ENCODE results near the gene IFI27.

IFI27 gene

GRCh38 chr14:94103554-94104150 lies 6.9 kb upstream of the IFI27 start:
- DNase-seq: no peak

DNA sequence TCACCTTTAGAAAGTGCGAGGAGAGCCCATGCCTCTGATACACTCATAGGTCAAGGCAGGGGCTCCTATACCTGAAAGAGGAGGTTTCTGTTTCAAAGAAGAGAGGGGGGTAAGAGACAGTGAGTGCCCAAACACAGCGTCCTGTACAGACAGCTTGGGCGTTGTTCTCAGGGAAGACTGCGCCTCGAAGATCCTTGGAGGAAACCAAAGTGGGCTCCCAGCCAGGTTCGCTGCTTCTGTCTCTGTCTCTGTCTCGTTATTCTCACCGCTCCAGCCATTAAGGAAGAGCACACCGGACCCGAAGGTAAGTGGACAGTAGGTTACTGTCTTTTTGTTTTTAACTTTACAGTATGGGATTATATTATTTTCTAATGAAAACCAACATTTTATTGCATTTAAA lies 5.8 kb upstream of the IFI27 start:
- no peak for DNase-seq

DNA sequence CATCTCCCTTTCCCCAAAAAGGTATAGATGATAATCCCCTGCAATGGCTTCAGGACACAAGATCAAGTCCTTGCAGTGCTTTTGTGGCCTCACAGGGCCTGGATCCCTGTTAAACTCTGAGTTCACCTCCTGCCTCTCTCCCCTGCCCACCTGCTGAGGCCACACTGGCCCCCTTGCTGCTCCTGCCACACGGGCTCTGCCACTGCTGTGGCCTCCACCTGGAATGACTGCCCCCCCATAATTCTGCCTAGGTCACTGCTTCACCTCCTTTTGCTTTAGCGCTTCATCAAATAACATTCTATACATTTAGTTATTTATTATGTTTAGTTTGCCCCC lies 653 bp upstream of the IFI27 start:
- DNase-seq: no peak

GRCh38 chr14:94111276-94112095 lies 950 bp downstream of the IFI27 start:
- DNase-seq: no peak

DNA sequence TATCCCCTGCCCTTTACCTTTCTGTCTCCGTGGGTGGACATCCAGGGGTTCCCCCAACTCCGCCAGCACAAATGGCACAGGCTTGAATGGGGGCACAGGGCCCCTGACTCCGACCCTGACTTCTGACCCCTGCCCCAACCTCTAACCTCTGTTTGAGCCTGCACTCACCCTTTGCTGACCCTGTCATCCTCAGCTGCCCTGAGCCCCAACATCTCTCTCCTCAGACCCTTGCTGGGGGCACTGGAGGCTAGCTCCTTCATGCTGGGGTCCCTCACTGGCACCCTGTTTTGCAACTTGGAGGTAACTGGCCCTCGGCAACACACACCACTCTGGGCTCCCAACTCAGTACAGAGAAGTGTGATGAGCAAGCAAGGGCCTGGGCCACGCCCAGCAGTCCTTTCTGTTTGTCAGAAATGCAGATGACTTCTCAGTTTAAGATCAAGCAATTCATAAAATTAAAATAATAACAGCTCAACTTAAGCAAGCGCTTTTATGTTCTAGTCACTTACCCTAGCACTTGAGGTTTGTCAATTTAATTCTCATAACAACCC lies 2.1 kb downstream of the IFI27 start:
- DNase-seq: no peak

DNA sequence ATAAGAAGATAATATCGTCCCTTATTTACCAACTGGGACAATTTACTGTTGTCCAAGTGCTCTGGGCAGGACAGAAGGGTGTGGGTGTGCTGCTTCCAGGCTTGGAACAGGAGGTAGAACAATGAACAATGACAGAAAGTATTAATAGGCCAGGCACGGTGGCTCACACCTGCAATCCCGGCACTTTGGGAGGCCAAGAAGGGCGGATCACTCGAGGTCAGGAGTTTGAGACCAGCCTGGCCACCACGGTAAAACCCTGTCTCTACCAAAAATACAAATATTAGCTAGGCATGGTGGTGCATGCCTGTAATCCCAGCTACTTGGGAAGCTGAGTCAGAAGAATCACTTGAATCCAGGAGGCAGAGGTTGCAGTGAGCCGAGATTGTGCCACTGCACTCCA lies 2.5 kb downstream of the IFI27 start:
- no peak for DNase-seq

DNA sequence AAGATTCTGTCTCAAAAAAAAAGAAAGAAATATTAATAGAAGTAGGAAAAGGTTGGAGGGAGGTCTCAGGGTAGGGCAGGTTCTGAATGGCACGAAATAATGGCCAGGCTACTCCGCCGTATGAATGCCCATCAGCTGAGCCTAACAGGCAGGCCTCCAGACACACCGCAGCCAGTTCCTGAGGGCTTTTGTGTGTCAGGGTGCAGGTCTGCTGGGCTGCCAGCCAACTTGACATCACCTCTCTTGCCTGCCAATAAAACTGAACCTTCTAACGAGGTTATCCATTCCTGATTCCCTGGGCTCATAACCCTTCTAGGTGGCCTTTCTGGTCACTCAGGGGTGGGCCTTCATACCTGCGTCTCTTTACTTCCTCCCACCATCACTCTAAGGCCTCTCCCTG lies 3.0 kb downstream of the IFI27 start:
- DNase-seq: no peak

DNA sequence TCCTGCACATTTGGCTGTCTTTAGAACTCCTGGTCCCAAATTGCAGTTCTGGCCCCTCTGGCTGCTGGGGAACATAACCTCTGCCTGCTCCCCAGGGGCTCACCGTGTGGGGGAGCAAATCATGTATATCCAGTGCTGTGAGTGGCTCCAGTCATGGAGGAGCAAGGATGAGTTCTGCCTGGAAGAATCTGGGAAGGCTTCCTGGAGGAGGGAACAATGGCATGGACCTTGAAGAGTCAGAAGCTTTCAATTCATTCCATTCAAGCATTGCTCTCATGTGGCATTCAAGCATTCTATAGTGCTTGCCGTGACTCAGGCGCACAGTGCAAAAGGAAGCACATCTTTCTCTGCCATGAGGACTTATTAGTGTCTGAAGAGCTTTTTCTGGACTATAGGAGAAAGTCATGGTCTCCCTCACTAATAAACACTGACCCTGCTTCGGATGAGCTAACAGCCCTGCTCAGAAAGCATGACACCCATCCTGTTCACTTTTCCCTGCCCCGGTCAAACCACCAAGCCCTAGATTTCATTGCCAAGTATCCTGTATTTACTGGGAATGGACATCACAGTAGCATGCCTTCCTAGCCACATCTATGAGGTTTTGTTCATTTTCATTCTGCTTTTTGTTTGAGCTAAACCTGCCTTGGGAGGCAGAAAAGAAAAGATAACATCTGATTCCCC lies 3.5 kb downstream of the IFI27 start:
- no peak for DNase-seq

DNA sequence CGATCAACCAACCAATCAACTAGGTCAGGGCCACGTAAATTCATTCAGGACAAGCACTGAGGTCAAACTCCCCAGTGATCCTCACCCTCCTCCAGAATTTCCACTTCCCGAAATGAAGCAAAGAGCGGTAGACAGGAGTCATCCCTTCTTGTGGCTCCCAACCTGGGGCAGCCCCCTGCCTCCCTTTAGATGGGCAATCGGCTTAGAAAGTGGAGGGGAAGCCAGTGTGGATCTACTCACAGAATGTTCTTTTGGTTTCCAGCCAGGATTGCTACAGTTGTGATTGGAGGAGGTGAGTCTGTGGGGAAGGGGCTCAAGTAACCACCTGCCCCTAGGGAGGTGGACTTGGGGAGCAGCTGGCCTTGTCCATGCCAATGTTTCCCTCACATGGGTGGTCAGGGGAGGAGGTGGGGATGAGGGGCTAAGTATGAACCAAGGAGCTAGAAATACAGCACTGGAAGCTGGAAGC lies 4.1 kb downstream of the IFI27 start:
- DNase-seq: no peak

DNA sequence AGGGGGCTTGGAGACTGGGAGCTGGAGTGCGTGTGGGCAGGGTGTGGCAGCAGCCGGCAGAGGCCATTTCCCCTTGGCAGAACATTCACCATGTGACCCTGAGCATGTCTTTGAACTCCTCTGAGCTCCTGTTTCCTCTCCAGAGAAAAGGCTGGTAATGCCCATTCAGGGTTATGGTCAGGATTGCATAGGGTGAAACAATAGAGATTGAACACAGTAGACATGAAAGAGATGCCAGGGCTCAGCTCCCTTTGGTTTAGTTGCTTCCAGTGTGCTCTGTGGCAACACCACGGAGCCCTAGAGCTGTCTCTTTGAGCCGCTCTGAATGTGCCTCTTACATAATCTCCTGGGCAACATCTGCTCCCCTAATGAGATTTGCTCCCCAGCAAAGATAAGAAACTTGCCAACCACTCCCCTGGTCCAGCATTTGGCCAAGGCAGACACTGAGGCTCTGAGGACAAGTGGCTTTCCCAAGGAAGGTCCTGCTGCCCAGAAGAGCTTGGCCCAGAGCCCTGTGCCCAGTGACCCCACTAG lies 4.6 kb downstream of the IFI27 start:
- DNase-seq: no peak

DNA sequence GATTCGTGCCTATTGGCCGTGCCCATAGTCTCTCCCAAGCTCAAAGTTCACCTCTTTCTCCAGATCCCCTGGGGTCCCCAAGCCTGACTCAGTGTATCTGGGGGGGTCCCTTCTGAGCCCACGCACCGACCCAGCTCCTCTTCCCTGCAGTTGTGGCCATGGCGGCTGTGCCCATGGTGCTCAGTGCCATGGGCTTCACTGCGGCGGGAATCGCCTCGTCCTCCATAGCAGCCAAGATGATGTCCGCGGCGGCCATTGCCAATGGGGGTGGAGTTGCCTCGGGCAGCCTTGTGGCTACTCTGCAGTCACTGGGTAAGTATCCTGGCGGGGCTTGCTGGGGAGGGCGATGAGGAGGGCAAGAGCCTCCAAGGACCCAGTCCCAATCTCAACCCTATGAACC lies 5.1 kb downstream of the IFI27 start:
- DNase-seq: no peak

GRCh38 chr14:94116701-94117100 lies 6.2 kb downstream of the IFI27 start:
- DNase-seq: no peak

GRCh38 chr14:94117856-94118255 lies 7.3 kb downstream of the IFI27 start:
- no peak for DNase-seq

GRCh38 chr14:94119071-94119470 lies 8.5 kb downstream of the IFI27 start:
- no peak for DNase-seq

DNA sequence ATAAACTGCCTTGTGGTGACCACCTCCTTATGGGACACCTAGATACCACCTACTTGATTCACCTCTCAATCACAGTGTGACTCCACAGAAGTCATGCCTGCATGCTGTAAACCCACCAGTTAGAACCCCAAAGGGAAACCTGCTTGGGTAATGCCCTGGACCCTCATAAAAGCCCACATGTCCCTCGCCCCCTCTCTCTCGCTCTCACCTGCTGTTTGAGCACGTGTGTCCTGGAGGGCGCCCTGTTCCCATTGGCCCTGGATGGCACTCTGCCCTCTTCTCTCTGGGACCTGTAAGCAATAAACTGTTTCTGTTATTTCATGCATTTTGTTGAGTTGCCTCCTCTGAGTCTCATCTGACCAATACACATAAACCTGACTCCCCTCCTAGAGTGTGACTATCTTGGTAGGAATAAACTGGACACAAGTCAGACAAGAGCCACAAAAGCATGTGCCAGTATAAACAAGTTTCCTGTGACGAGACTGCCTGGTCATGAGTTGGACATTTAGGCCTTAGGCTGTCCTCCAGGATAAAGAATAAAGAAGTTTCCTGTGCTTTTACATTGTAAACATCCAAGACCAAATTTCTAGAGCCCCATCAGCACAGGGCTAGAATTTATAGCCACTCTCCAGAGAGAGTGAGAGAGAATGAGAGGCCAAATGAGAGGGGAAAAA lies 10.3 kb downstream of the IFI27 start:
- no peak for DNase-seq

DNA sequence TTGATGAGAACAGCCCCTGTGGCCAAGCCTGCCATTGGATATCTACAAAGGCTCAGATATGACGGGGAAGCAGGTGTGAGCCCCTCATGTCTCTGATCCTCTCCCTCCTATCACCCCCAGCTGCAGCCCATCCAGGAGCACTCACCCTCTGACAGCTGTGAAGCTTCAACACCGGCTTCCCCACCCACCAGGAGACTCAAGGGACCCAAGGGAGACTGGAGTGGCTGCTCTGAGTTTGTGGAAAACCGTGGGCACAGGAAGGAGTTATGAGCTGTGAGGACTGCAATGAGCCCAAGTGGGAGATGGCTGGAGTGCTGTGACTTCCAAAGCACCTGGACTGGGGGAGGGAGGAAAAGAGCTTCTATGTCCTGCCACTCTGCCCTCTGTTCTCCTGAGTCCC lies 10.9 kb downstream of the IFI27 start:
- DNase-seq: no peak

GRCh38 chr14:94122438-94122837 lies 11.9 kb downstream of the IFI27 start:
- DNase-seq: no peak

DNA sequence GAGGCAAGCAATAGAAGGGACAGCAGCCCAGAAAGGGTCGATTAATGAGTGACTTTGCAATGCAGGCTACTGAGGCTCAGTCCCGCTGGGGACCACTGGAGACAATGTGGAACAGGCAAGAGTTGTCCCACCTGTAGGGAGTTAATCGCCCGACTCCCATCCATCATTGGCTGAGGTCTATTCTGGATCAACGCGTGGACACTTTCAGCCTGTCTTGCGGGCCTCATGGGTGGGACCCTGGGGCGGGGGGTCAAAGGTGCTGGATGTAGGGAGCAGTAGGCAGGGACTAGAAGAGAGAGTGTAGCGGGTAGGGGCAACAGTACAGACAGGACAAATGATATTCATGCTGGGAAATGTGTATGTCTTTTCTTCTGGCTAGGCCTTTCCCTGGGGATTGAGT lies 12.8 kb downstream of the IFI27 start:
- no peak for DNase-seq

GRCh38 chr14:94123868-94124267 lies 13.3 kb downstream of the IFI27 start:
- DNase-seq: no peak

DNA sequence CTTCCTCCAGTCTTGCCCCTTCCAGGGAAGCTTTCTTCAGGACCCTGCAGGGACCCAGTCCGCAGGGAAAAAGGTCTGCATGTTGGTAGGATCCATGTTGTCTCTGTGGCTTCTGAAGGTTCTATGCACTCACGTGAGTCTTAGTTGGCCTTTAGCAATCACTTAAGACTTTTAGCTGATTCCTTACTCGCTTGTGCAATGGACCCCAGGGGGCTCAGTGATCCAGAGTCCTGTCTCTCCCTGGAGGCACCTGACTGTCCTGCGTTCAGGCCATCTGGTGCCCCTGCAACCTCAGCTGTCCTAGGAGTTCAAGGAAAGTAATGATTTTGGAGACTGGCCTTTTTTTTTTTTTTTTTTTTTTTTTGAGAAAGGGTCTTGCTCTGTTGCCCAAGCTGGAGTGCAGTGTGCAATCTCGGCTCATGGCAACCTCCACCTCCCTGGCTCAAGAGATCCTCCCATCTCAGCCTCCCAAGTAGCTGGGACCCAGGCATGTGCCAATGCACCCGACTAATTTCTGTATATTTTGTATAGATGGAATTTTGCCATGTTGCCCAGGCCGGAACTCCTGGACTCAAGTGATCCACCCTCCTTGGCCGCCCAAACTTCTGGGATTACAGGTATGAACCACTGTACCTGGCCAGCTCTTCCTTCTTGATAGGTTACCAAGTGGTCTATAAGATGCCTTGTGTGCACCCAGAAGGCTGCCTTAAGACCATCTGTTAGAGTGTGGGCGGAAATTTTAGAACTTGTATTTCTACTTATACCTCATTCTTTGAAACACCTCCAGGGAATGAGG lies 14.2 kb downstream of the IFI27 start:
- DNase-seq: no peak

GRCh38 chr14:94125659-94126418 lies 15.3 kb downstream of the IFI27 start:
- DNase-seq: no peak

GRCh38 chr14:94126419-94126677 lies 15.8 kb downstream of the IFI27 start:
- DNase-seq: no peak
